H9 (cell line): Measurements from ENCODE around the gene SLC47A2. TPM values are rescaled to one million over a fixed set of nuclear protein-coding genes. Genes with fewer than 3 reads are reported as not detected.

Experiments
- DNase-seq: peaks from one replicate; pipeline ENCODE4 v3.0.0-alpha.2; 2017
- H2AFZ ChIP-seq: one replicate; pipeline ENCODE4 v1.6.1; 2013; ENCODE audit warnings: mild to moderate bottlenecking, low read length, control low read depth, moderate library complexity
- H2AK5ac ChIP-seq: 2 replicates; pipeline ENCODE4 v1.6.1; 2013; ENCODE audit warnings: low read length, control low read depth, mixed read lengths; ENCODE audit not compliant: insufficient read length
- H2BK120ac ChIP-seq: one replicate; pipeline ENCODE4 v1.6.1; 2013; ENCODE audit warnings: low read depth, mild to moderate bottlenecking, low read length, control low read depth, inconsistent platforms; ENCODE audit not compliant: poor library complexity, severe bottlenecking
- H2BK12ac ChIP-seq: 2 replicates; pipeline ENCODE4 v1.6.1; 2013; ENCODE audit warnings: low read length, control low read depth, mixed read lengths, low read depth; ENCODE audit not compliant: insufficient read length
- H2BK15ac ChIP-seq: 2 replicates; pipeline ENCODE4 v1.6.1; 2013; ENCODE audit warnings: low read depth, low read length, control low read depth
- H2BK20ac ChIP-seq: one replicate; pipeline ENCODE4 v1.6.1; 2013; ENCODE audit warnings: low read depth, mild to moderate bottlenecking, low read length, control low read depth, inconsistent platforms; ENCODE audit not compliant: poor library complexity, severe bottlenecking
- H2BK5ac ChIP-seq: 2 replicates; pipeline ENCODE4 v1.6.1; 2013; ENCODE audit warnings: low read length, control low read depth, mixed read lengths; ENCODE audit not compliant: insufficient read length
- H3K14ac ChIP-seq: 2 replicates; pipeline ENCODE4 v1.6.1; 2013; ENCODE audit warnings: low read length, control low read depth; ENCODE audit not compliant: insufficient read depth
- H3K18ac ChIP-seq: 2 replicates; pipeline ENCODE4 v1.6.1; 2013; ENCODE audit warnings: low read depth, mild to moderate bottlenecking, mixed read lengths, low read length, control low read depth; ENCODE audit not compliant: insufficient read length
- H3K23ac ChIP-seq: 2 replicates; pipeline ENCODE4 v1.6.1; 2013; ENCODE audit warnings: low read length, control low read depth, mixed read lengths, low read depth; ENCODE audit not compliant: insufficient read length
- H3K23me2 ChIP-seq: 2 replicates; pipeline ENCODE4 v1.6.1; 2013; ENCODE audit warnings: low read depth, mild to moderate bottlenecking, mixed read lengths, low read length, control low read depth; ENCODE audit not compliant: insufficient read length, poor library complexity, severe bottlenecking
- H3K27ac ChIP-seq: 2 replicates; pipeline ENCODE4 v1.5.1; 2013; ENCODE audit warnings: low read length, control low read depth, mixed read lengths, low read depth; ENCODE audit not compliant: insufficient read length
- H3K27me3 ChIP-seq: 2 replicates; pipeline ENCODE4 v1.6.1; 2013; ENCODE audit warnings: low read length, control low read depth, inconsistent platforms; ENCODE audit not compliant: insufficient read depth
- H3K4ac ChIP-seq: 2 replicates; pipeline ENCODE4 v1.6.1; 2013; ENCODE audit warnings: low read depth, mild to moderate bottlenecking, control low read depth, inconsistent platforms, low read length, moderate library complexity
- H3K4me1 ChIP-seq: 2 replicates; pipeline ENCODE4 v1.6.1; 2013; ENCODE audit warnings: low read length, control low read depth, inconsistent platforms; ENCODE audit not compliant: insufficient read depth
- H3K4me2 ChIP-seq: 2 replicates; pipeline ENCODE4 v1.6.1; 2013; ENCODE audit warnings: low read length, control low read depth, mixed read lengths; ENCODE audit not compliant: insufficient read length, insufficient read depth
- H3K56ac ChIP-seq: 2 replicates; pipeline ENCODE4 v1.6.1; 2013; ENCODE audit warnings: low read depth, mild to moderate bottlenecking, mixed read lengths, low read length, control low read depth; ENCODE audit not compliant: insufficient read length
- H3K79me1 ChIP-seq: 2 replicates; pipeline ENCODE4 v1.6.1; 2013; ENCODE audit warnings: low read depth, mild to moderate bottlenecking, moderate library complexity, low read length, control low read depth, inconsistent platforms; ENCODE audit not compliant: insufficient read depth, poor library complexity, severe bottlenecking
- H3K79me2 ChIP-seq: 2 replicates; pipeline ENCODE4 v1.6.1; 2013; ENCODE audit warnings: low read length, control low read depth, inconsistent platforms; ENCODE audit not compliant: insufficient read depth
- H3K9ac ChIP-seq: 2 replicates; pipeline ENCODE4 v1.6.1; 2013; ENCODE audit warnings: low read length, control low read depth, mixed read lengths; ENCODE audit not compliant: insufficient read length; ENCODE audit errors: extremely low read depth
- H3K9me3 ChIP-seq: one replicate; pipeline ENCODE4 v1.6.1; 2013; ENCODE audit warnings: low read depth, low read length, inconsistent platforms; ENCODE audit not compliant: control insufficient read depth
- H3T11ph ChIP-seq: one replicate; pipeline ENCODE4 v1.6.1; 2013; ENCODE audit warnings: mild to moderate bottlenecking, low read length, control low read depth, inconsistent platforms
- H4K20me1 ChIP-seq: one replicate; pipeline ENCODE4 v1.6.1; 2013; ENCODE audit not compliant: control insufficient read depth, insufficient read length, insufficient read depth
- H4K5ac ChIP-seq: 2 replicates; pipeline ENCODE4 v1.6.1; 2013; ENCODE audit warnings: low read depth, mild to moderate bottlenecking, mixed read lengths, low read length, control low read depth; ENCODE audit not compliant: insufficient read length
- H4K8ac ChIP-seq: replicated peaks from 2 replicates; pipeline ENCODE4 v1.6.1; 2013; ENCODE audit warnings: low read length, control low read depth, mixed read lengths, low read depth; ENCODE audit not compliant: insufficient read length
- H4K91ac ChIP-seq: 2 replicates; pipeline ENCODE4 v1.6.1; 2013; ENCODE audit warnings: low read depth, mild to moderate bottlenecking, moderate library complexity, mixed read lengths, low read length, control low read depth; ENCODE audit not compliant: insufficient read length
- H3K27ac Mint-ChIP-seq, 3 experiments: 2 replicates in 2 of 3; 3 replicates in 1 of 3; pipeline ENCODE4 v1.8.0; 2020 to 2021; ENCODE audit warnings: mixed read lengths in 3 of 3, mild to moderate bottlenecking in 1 of 3, moderate library complexity in 1 of 3
- H3K27me3 Mint-ChIP-seq: 2 replicates; pipeline ENCODE4 v1.8.0; 2021; ENCODE audit warnings: low read depth, mild to moderate bottlenecking, moderate library complexity, mixed read lengths
- H3K36me3 Mint-ChIP-seq, 3 experiments: 2 replicates in 2 of 3; 3 replicates in 1 of 3; pipeline ENCODE4 v1.8.0; 2020 to 2021; ENCODE audit warnings: low read depth in 3 of 3, mixed read lengths in 3 of 3; ENCODE audit not compliant: insufficient read depth in 1 of 3
- H3K4me1 Mint-ChIP-seq, 2 experiments: 2 replicates each; pipeline ENCODE4 v1.8.0; 2020; ENCODE audit warnings: mixed read lengths in 2 of 2
- H3K4me3 Mint-ChIP-seq, 2 experiments: 2 replicates in 1 of 2; 3 replicates in 1 of 2; pipeline ENCODE4 v1.8.0; 2020 to 2021; ENCODE audit warnings: mild to moderate bottlenecking in 2 of 2, mixed read lengths in 2 of 2, moderate library complexity in 1 of 2
- H3K9me3 Mint-ChIP-seq, 2 experiments: 2 replicates in 1 of 2; 3 replicates in 1 of 2; pipeline ENCODE4 v1.8.0; 2020; ENCODE audit warnings: mild to moderate bottlenecking in 2 of 2, mixed read lengths in 2 of 2, moderate library complexity in 1 of 2
- WGBS: extraction: QIAGEN DNeasy Blood & Tissue Kit; methylation state at CpG from one replicate; pipeline ENCODE4 v1.1.7; 2013; ENCODE audit warnings: missing lambda C conversion rate, low lambda C conversion rate, mixed read lengths; ENCODE audit not compliant: insufficient read length; ENCODE audit errors: extremely low coverage; 5-methylcytosine and 5-hydroxymethylcytosine counted together
- total RNA-seq: library from RNA; stranded (reverse); gene quantifications from 2 replicates; pipeline ENCODE4 v1.2.1, GENCODE V29; 2021
- TF ChIP-seq, protein P1 (sequence below): fragments of 200-600 bp; sonication (generic); conservative IDR thresholded peaks from 3 replicates; pipeline ENCODE4 v1.8.0; 2021; ENCODE audit warnings: antibody characterized with exemption, mild to moderate bottlenecking

The SLC47A2 gene
- total RNA-seq, 1 experiment from 2014 or later: not detected

DNA sequence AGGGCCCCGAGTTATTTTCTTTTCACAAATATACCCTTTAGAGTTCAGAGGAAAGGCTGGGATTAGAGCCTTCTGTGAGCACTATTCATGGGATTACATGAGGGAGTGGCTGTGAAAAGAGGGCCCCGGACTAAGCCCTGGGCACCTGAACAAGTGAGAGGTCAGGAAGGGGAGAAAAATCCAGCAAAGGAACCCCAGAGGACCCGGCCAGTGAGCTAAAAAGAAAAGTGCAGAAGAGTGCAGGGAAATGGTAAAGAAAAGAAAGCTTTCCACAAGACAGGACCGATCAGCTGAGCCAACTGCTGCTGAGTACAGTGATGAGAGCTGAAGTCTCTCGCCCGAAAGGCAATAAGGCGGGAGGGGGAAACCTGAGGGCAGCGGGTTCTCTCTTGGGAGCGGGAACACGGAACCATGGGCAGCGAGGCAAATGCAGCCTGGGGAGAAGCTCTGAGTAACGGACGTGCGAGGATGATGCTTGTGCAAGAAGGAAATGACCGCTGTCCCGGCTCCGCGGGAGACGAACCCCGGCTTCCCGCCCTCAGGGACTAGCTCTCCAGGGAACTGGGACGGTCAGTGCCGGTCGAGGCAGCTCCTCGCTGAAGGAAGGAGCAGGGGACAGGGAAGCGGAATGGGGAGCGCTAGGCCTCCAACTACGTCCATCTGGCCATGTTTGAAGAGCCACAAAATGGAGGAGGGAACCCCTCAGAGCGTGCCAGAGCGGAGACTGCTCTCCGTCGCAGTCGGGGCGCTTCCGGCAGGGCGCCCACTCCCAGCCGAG lies 68.5 kb downstream of the SLC47A2 start:
- Histone ChIP-seq H4K5ac (no peak overlapping the region), H3K79me1 (peaks cover 3% of the 10 kb centered on the region), H3K18ac (peak overlapping the region; percentile 38), H3K56ac (no peak overlapping the region), H2BK15ac (no peak overlapping the region), H3K4me2 (peak overlapping the region; percentile 79), H3K4ac (no peak overlapping the region), H3K4me1 (0 out of 2 replicates have a peak, but pooled peaks cover 3% of the 10 kb centered on the region), H3K27me3 (no peaks in the 10 kb centered on the region; the same call in 1 of the 2 replicates), H2BK5ac (no peak overlapping the region), H3K79me2 (peaks cover 12% of the 10 kb centered on the region; the same call in 1 of the 2 replicates), H3K23ac (no peak overlapping the region), H4K91ac (no peak overlapping the region), H2BK20ac (no peak overlapping the region), H3K9me3 (no peaks in the 10 kb centered on the region), H3K23me2 (peaks cover 10% of the 10 kb centered on the region), H4K8ac (no peak overlapping the region), H2AFZ (no peak overlapping the region), H2BK120ac (no peak overlapping the region), H3K9ac (peak overlapping the region; percentile 17), H2BK12ac (no peak overlapping the region), H4K20me1 (peaks cover 2% of the 10 kb centered on the region), H2AK5ac (no peak overlapping the region), H3T11ph (no peak overlapping the region), H3K14ac (peak overlapping the region; percentile 66), H3K27ac (no peak overlapping the region)
- H3K27me3 Mint-ChIP-seq: peaks cover 9% of the 10 kb centered on the region
- peak; percentile 80 for DNase-seq
- peak overlapping the region; percentile 87 to 95 (median 87); a peak in 6 of 7 replicates for H3K27ac Mint-ChIP-seq
- H3K36me3 Mint-ChIP-seq: peaks cover 11 to 15% (median 13%) of the 10 kb centered on the region in 3 experiments
- H3K9me3 Mint-ChIP-seq: peaks cover 0 to 2% of the 10 kb centered on the region in 2 experiments; a peak in 2 of 5 replicates
- H3K4me3 Mint-ChIP-seq: peak overlapping the region; percentile 82 to 85
- WGBS: no CpG with 5 or more reads among the region's 37 CpGs
- TF ChIP-seq, protein P1, sequence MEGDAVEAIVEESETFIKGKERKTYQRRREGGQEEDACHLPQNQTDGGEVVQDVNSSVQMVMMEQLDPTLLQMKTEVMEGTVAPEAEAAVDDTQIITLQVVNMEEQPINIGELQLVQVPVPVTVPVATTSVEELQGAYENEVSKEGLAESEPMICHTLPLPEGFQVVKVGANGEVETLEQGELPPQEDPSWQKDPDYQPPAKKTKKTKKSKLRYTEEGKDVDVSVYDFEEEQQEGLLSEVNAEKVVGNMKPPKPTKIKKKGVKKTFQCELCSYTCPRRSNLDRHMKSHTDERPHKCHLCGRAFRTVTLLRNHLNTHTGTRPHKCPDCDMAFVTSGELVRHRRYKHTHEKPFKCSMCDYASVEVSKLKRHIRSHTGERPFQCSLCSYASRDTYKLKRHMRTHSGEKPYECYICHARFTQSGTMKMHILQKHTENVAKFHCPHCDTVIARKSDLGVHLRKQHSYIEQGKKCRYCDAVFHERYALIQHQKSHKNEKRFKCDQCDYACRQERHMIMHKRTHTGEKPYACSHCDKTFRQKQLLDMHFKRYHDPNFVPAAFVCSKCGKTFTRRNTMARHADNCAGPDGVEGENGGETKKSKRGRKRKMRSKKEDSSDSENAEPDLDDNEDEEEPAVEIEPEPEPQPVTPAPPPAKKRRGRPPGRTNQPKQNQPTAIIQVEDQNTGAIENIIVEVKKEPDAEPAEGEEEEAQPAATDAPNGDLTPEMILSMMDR: no peak
- peaks cover 39 to 51% of the 10 kb centered on the region in 2 experiments for H3K4me1 Mint-ChIP-seq
